Measurements from ENCODE around the gene CHIC2. TPM values are rescaled to one million over a fixed set of nuclear protein-coding genes. Genes with fewer than 3 reads are reported as not detected.

Gene CHIC2
- total RNA-seq, 1 experiment from 2014 or later = 52.3 TPM

DNA sequence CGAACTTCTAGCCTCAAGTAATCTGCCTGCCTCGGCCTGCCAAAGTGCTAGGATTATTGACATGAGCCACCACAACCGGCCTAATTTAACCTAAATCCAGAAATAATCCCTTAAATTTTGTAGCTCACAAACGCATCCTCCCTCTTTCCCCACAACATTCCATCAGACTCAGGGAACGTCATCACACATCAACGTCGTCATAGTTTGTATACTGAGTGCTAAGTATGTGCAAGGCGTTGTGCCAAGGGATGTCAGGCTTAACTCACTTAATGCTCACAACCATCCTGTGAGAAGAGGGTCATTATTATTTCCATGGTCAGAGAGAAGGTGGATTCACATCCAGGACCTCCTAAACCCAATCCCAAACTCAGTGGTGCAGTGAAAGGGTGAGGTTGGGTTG lies 26.0 kb upstream of the CHIC2 start:
- intact Hi-C loops (cut with micrococcal nuclease) = loop anchor here (5.0 kb wide), 1 partner anchor 127 kb away; no protein-coding TSS in a partner anchor
- no peak for ATAC-seq

DNA sequence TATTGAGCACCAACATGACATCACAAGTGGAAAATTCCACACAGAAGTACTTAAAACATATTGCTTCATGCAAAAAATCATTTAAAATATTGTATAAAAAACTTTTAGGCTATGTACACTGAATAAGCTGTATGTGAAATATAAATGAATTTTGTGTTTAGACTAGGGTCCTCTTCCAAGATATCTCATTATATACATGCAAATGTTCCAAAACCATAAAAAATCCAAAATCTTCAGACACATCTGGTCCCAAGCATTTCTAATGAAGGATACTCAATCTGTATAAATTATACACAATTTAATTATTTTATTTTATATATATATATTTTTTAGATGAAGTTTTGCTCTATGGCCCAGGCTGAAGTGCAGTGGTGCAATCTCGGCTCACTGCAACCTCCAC lies 25.5 kb upstream of the CHIC2 start:
- H3K4me2 ChIP-seq (ENCODE audit: low read length) = no peak overlapping the region
- H3K9ac ChIP-seq (ENCODE audit: low read length) = no peak overlapping the region
- DNase-seq (no peak), ATAC-seq (no peak)
- H3K9me3 ChIP-seq (ENCODE audit: low read length) = no peaks in the 10 kb centered on the region
- H3K79me2 ChIP-seq (ENCODE audit: low read length) = no peaks in the 10 kb centered on the region
- CTCF ChIA-PET = no interaction called here
- no peak overlapping the region for H3K4me3 ChIP-seq (ENCODE audit: low read length)
- no peaks in the 10 kb centered on the region for H3K27me3 ChIP-seq (ENCODE audit: low read length)
- H3K9me2 ChIP-seq (replicated peaks; ENCODE audit: low read length) = no peaks in the 10 kb centered on the region
- intact Hi-C loops (cut with micrococcal nuclease) = loop anchor here (5.0 kb wide), 1 partner anchor 127 kb away; no protein-coding TSS in a partner anchor
- H3F3A ChIP-seq (ENCODE audit: low read length, unreplicated experiment) = no peaks in the 10 kb centered on the region
- H4K20me1 ChIP-seq (ENCODE audit: low read length) = no peaks in the 10 kb centered on the region
- BruUV-seq (replicated peaks) = no TSS peak
- no peak overlapping the region for H3K27ac ChIP-seq (ENCODE audit: low read length)
- no peaks in the 10 kb centered on the region for H3K36me3 ChIP-seq (ENCODE audit: low read depth, low read length)
- POLR2A ChIA-PET (ENCODE audit: unreplicated experiment) = no interaction called here
- TF ChIP-seq EZH2 (IDR thresholded peaks at IDR 0.05; ENCODE audit: low read length, unreplicated experiment) = no peak
- TF ChIP-seq, protein P1, sequence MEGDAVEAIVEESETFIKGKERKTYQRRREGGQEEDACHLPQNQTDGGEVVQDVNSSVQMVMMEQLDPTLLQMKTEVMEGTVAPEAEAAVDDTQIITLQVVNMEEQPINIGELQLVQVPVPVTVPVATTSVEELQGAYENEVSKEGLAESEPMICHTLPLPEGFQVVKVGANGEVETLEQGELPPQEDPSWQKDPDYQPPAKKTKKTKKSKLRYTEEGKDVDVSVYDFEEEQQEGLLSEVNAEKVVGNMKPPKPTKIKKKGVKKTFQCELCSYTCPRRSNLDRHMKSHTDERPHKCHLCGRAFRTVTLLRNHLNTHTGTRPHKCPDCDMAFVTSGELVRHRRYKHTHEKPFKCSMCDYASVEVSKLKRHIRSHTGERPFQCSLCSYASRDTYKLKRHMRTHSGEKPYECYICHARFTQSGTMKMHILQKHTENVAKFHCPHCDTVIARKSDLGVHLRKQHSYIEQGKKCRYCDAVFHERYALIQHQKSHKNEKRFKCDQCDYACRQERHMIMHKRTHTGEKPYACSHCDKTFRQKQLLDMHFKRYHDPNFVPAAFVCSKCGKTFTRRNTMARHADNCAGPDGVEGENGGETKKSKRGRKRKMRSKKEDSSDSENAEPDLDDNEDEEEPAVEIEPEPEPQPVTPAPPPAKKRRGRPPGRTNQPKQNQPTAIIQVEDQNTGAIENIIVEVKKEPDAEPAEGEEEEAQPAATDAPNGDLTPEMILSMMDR (conservative IDR thresholded peaks at IDR 0.05; ENCODE audit: low read depth, low read length) = no peak
- no peak for TF ChIP-seq EZH2phosphoT487 (IDR thresholded peaks at IDR 0.05; ENCODE audit: borderline replicate concordance, low read length)
- H2AFZ ChIP-seq (ENCODE audit: low read length) = no peak overlapping the region
- peaks cover 21% of the 10 kb centered on the region for H3K4me1 ChIP-seq (ENCODE audit: insufficient read depth, low read length)

More for the DNA sequence above, 26.0 kb upstream of the CHIC2 start:
- Histone ChIP-seq H2AFZ (ENCODE audit: low read length) (no peak overlapping the region), H3K27ac (ENCODE audit: low read length) (no peak overlapping the region), H3K4me2 (ENCODE audit: low read length) (peak overlapping the region; percentile 96; the same call in 1 of the 2 replicates), H3K27me3 (ENCODE audit: low read length) (no peaks in the 10 kb centered on the region), H3F3A (ENCODE audit: low read length, unreplicated experiment) (no peaks in the 10 kb centered on the region), H3K4me3 (ENCODE audit: low read length) (no peak overlapping the region), H3K4me1 (ENCODE audit: insufficient read depth, low read length) (peaks cover 17% of the 10 kb centered on the region), H3K36me3 (ENCODE audit: low read depth, low read length) (no peaks in the 10 kb centered on the region), H4K20me1 (ENCODE audit: low read length) (no peaks in the 10 kb centered on the region), H3K9me2 (replicated peaks; ENCODE audit: low read length) (no peaks in the 10 kb centered on the region), H3K9me3 (ENCODE audit: low read length) (no peaks in the 10 kb centered on the region), H3K9ac (ENCODE audit: low read length) (no peak overlapping the region), H3K79me2 (ENCODE audit: low read length) (no peaks in the 10 kb centered on the region)
- ChIA-PET CTCF (no interaction called here), POLR2A (ENCODE audit: unreplicated experiment) (no interaction called here)
- no TSS peak for BruUV-seq (replicated peaks)
- DNase-seq = no peak
- TF ChIP-seq EZH2 (IDR thresholded peaks at IDR 0.05; ENCODE audit: low read length, unreplicated experiment) (no peak), EZH2phosphoT487 (IDR thresholded peaks at IDR 0.05; ENCODE audit: borderline replicate concordance, low read length) (no peak)
- TF ChIP-seq, protein P1 (conservative IDR thresholded peaks at IDR 0.05; ENCODE audit: low read depth, low read length) = no peak

DNA sequence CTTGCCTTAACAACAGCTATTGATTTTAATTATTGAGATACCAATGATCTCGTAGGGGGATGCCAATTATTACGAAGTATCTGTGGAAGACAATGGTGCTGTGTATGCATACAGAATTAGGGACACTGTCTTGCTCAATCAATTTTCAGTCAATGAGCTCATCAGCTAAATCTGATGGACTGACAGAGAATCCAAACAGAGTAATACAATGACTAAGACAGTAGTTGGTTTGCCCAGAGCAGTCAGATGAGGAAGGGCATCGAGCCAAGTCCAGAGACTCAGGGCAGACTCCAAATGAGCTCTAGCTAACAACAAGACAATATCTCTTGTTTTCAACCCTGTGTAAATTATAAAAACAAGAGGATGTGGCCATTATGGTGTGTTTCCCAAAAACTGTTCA lies 20.9 kb upstream of the CHIC2 start:
- peaks cover 45% of the 10 kb centered on the region for H3K4me1 ChIP-seq (ENCODE audit: insufficient read depth, low read length)
- no peaks in the 10 kb centered on the region for H3K27me3 ChIP-seq (ENCODE audit: low read length)
- TF ChIP-seq EZH2phosphoT487 (IDR thresholded peaks at IDR 0.05; ENCODE audit: borderline replicate concordance, low read length) = no peak
- TF ChIP-seq, protein P1 (conservative IDR thresholded peaks at IDR 0.05; ENCODE audit: low read depth, low read length) = no peak
- no peak for TF ChIP-seq EZH2 (IDR thresholded peaks at IDR 0.05; ENCODE audit: low read length, unreplicated experiment)
- H3F3A ChIP-seq (ENCODE audit: low read length, unreplicated experiment) = peaks cover 5% of the 10 kb centered on the region
- no peak overlapping the region for H3K4me3 ChIP-seq (ENCODE audit: low read length)
- intact Hi-C loops (cut with micrococcal nuclease) = no loop called here
- H3K27ac ChIP-seq (ENCODE audit: low read length) = peak overlapping the region; percentile 24
- ATAC-seq (peak; percentile 64), DNase-seq (peak; percentile 97)
- peak overlapping the region; percentile 54 for H3K4me2 ChIP-seq (ENCODE audit: low read length)
- no peak overlapping the region for H3K9ac ChIP-seq (ENCODE audit: low read length)
- no peaks in the 10 kb centered on the region for H3K9me2 ChIP-seq (replicated peaks; ENCODE audit: low read length)
- POLR2A ChIA-PET (ENCODE audit: unreplicated experiment) = interaction anchor here (0.5 to 0.6 kb wide), 2 partner anchors 20 to 171 kb away, joined by 4 to 17 read pairs; no protein-coding TSS in a partner anchor
- H2AFZ ChIP-seq (ENCODE audit: low read length) = no peak overlapping the region
- CTCF ChIA-PET = interaction anchor here (0.6 to 1.1 kb wide), 5 partner anchors 26 to 1780 kb away, joined by 3 to 9 read pairs (median 6); no protein-coding TSS in a partner anchor
- 0 out of 2 replicates have a peak, but pooled peaks cover 4% of the 10 kb centered on the region for H3K79me2 ChIP-seq (ENCODE audit: low read length)
- BruUV-seq (replicated peaks) = no TSS peak
- no peaks in the 10 kb centered on the region for H4K20me1 ChIP-seq (ENCODE audit: low read length)
- H3K36me3 ChIP-seq (ENCODE audit: low read depth, low read length) = no peaks in the 10 kb centered on the region
- no peaks in the 10 kb centered on the region for H3K9me3 ChIP-seq (ENCODE audit: low read length)

All from PC-3 (cell line).